GM18502 (cell line): ENCODE results near the gene PITX1.

Experiments
- ATAC-seq: cut with Tn5 transposase; IDR thresholded peaks from one replicate; pipeline ENCODE4 v1.9.1; 2021; ENCODE audit warnings: mild to moderate bottlenecking; ENCODE audit not compliant: unreplicated experiment, poor library complexity

PITX1 gene

DNA sequence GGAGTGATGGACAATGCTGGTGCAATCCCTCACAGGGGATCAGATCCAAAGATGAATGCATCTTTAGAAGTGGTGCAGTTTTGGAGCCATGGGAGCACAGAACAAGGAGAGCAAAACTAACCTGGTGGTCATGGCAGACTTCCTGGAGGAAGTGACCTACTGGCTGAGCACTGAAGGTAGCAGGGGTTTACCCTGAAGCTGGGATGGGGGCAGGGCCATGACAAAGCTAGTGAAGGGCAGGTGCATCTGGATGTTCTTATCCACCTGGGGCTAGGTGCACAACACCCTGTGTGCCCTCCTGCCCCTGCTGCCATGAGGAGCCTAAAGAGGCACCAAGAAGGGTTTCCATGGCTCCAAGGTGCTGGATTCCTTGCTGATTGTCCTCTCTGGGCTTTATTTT, 11.5 kb upstream of the PITX1 start:
- ATAC-seq: no peak

GRCh38 chr5:135042595-135042994, 8.6 kb upstream of the PITX1 start:
- no peak for ATAC-seq

DNA sequence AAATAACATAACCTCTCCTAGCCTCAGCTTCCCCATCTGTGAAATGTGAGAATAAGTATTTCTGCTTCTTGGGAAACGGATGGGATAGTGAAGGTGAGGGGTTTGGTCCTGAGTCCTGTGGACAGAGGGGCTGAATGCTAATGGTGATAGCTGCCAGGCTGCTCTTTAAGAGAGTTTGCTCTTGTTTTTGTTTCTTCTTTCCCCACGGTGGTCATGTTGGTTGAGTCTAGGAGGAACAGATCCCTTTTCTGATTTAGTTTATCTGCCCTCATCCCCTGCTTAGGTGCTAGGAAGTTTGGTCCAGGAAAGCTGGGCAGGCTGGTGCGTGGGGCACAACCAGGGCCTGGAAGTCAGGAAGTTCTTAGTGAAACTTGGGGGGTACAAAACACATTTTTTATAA, 7.7 kb upstream of the PITX1 start:
- ATAC-seq: no peak

- ATAC-seq: no peak
Measured at GRCh38 chr5:135041145-135041587, 7.1 kb upstream of the PITX1 start.

- no peak for ATAC-seq
Measured at GRCh38 chr5:135040333-135041144, 6.5 kb upstream of the PITX1 start.

DNA sequence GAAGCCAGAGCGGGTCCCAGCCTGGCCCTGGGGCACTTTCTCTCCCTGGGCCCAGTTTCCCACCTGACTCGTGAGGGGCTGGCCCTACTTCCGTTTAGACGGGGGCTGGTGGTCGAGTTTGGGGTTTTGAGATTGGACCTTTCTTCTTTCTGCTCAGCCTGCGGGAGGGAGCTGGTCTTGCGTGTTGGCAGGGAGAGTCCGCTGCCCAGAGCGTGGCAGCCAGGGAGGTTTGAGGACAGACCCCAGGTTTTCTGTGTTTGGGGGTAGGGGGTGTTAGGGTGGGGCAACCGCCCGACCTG, 6.0 kb upstream of the PITX1 start:
- ATAC-seq: no peak

- no peak for ATAC-seq
Measured at GRCh38 chr5:135039271-135040033, 5.4 kb upstream of the PITX1 start.

DNA sequence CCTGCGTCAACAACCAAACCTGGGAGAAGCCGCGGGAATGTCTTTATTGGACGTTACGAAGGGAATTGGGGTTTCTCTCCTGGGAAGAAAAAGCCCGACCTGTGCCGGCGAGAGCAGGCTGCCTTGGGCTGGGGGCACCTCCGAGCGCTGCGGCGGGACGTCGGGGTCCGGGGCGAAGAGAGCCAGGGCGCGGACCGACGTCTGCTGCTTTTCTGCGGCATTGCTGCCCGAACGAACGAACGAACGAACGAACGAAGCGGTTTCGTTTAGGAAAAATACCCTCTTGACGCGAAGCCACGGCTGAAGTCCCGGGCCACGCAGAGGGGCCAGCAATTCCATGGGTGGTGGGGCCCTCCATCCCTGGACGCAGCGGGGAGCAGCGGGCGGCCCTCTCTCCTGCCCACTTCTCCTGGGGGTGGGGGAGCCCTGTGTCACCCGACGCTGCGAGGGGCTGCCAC, 4.8 kb upstream of the PITX1 start:
- no peak for ATAC-seq

DNA sequence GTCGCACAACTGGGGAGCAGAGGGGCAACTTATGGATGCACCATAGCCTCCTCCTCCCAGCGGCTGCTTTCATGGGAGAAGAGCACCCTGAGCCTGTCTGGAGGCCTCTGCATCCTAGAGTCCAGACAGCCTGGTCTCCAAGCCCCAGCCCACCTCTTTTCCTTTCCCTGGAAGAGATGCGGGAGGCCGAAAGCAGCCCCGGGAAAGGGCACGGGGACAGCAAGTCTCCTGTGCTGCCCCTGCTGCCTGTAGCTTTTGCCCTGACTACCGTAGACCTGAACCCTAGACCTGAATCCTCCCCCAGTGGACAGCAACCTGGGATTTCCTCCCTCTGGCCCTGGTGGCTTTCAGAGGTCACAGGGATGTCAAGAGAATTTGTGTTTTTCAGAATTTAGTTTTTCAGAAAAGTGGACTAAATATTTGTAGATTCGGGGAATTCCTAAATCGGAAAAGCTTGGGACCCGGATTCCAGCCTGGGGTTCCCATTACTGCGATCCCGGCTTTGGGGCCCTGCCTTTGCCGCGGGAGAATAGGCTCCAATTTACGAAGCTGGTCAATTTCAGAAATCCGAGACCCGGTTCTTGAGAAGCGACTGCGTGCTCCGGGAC, 4.3 kb upstream of the PITX1 start:
- ATAC-seq: no peak

DNA sequence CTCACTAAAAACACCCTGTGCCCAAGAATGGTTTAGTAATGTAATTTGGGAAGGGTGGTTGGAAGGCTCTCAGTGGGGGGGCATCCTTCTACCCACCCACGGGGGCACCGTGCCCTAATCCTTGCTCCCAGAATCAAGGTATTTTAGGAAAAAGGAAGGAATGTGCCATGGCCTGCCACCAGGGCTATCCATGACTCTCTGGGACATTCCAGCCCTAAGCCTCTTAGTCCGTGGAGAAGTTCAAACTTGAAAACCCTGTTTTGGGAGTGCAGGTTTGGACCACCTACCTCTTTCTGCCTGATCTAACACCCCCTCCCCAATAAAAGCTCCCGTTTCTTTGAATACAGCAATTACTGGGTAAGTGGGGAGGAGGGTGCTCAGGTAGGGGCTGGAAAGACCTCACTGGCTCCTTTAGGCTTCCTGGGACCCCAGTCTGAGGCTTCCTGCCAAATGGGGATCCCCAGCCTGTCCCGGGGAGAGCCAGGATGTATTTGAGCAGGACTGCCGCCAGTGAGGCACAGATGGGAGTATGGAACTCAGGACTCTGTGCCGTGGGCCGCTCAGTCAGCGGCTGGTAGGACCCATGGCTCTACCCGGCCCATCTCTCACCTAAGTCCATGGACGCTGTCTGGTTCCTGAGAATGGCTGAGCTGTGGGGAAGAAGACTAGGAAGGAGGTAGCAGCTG, 3.6 kb upstream of the PITX1 start:
- no peak for ATAC-seq

DNA sequence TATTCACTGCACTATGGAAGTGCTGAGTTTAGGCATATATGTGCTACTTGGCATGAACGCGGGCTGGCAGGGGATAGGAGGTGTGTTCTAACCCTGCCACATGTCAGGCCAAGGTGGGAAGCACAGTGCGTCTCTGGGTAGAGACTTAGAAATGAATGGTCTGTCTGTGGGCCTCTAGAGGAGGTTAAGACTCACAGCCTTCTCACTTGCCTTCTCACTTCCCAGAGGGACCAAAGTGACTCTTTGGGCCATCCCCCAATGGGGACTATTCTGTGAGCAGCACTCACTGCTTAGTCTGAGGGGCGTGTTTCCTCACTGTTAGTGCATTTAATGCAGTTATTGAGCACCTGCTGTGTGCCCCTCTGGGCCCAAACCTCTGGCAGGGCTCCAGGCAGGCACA, 2.4 kb upstream of the PITX1 start:
- no peak for ATAC-seq

DNA sequence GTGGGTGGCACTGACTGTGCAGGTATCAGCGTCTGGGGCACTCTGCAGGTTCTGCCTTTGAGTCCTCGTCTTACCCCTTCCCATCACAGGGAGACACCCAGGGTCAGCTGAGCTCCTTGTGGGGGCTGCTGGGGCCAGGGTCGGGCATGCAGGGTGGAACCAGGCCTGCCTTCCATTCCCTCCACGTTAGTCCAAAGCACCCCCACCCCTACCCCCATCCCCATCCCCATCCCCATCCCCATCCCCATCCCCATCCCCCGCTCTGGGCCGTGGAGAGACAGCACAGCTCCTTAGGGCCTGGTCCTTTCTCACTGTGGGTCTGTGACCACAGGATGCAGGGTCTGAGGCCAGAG, 1.6 kb upstream of the PITX1 start:
- ATAC-seq: no peak

DNA sequence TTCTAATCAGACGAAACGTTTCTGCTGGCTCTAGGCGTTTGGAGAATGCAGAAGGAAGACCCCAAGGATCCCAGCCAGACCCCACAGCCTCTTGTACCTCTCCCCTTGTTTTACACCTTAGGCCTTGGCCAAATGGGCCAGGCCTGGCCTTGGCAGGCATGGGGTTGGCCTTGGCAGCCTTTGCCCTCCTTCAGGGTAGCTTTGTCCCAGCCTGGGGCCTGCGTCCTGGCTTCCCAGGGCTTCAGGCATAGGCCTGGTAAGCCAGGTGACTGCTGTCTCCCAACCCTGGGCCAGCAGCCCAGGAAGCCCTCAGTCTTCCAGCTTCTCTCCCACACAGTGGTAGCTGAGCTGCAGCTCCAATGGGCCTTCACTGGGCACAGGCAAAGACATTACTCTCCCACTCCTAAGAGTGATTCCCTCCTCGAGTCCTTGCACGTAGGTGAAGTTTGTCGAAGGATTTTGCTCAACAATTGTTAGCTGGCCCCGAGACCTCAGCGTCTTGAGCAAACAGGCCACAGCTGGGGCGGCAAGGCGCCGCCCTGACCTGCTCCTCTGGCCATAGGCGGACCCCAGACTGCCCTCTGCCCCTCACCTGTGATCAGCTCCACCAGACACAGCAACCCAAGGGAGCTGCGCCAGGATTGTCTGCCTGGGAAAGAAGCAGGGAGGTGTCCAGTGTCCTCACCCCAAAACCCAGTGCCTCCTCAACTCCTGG, 1.1 kb upstream of the PITX1 start:
- no peak for ATAC-seq

GRCh38 chr5:135034236-135034962, 371 bp upstream of the PITX1 start:
- no peak for ATAC-seq

GRCh38 chr5:135032999-135033861, 798 bp downstream of the PITX1 start:
- ATAC-seq: no peak

- no peak for ATAC-seq
Measured at GRCh38 chr5:135032695-135032998, 1.4 kb downstream of the PITX1 start.

GRCh38 chr5:135031813-135032694, 2.0 kb downstream of the PITX1 start:
- ATAC-seq: no peak
